GM19193 (cell line): ENCODE measurements around the gene EYA3.

ENCODE experiments used
- POLR2A ChIP-seq: IDR thresholded peaks from 4 replicates; pipeline ENCODE4 v1.6.1; 2011; ENCODE audit not compliant: insufficient read depth, insufficient read length; ENCODE audit errors: extremely low read depth

EYA3 gene

GRCh38 chr1:27979859-27980201 is 108.6 kb downstream of the EYA3 start:
- TF ChIP-seq POLR2A = no peak

GRCh38 chr1:27979151-27979858 is 109.1 kb downstream of the EYA3 start:
- no peak for TF ChIP-seq POLR2A

GRCh38 chr1:27974417-27974781 is 114.0 kb downstream of the EYA3 start:
- no peak for TF ChIP-seq POLR2A

GRCh38 chr1:27973771-27974416 is 114.5 kb downstream of the EYA3 start:
- no peak for TF ChIP-seq POLR2A

GRCh38 chr1:27972141-27972540 is 116.3 kb downstream of the EYA3 start:
- no peak for TF ChIP-seq POLR2A

- TF ChIP-seq POLR2A = no peak
Observed at GRCh38 chr1:27971674-27972073, 116.7 kb downstream of the EYA3 start.

GRCh38 chr1:27970401-27970800 is 118.0 kb downstream of the EYA3 start:
- TF ChIP-seq POLR2A = no peak

GRCh38 chr1:27968692-27969091 is 119.7 kb downstream of the EYA3 start:
- no peak for TF ChIP-seq POLR2A

GRCh38 chr1:27967884-27968466 is 120.4 kb downstream of the EYA3 start:
- TF ChIP-seq POLR2A = no peak

GRCh38 chr1:27967106-27967883 is 121.1 kb downstream of the EYA3 start:
- TF ChIP-seq POLR2A = no peak

- no peak for TF ChIP-seq POLR2A
Observed at GRCh38 chr1:27966402-27967105, 121.9 kb downstream of the EYA3 start.

GRCh38 chr1:27963393-27963792 is 125.0 kb downstream of the EYA3 start:
- TF ChIP-seq POLR2A = no peak

GRCh38 chr1:27961646-27962221 is 126.7 kb downstream of the EYA3 start:
- no peak for TF ChIP-seq POLR2A
